ENCODE measurements around the gene WDR62. TPM values are rescaled to one million over a fixed set of nuclear protein-coding genes. Genes with fewer than 3 reads are reported as not detected.

Gene WDR62
- total RNA-seq, 1 experiment from 2014 or later, result 51.4 TPM

- DNase-seq (ENCODE audit: low read depth, low spot score), result no peak
- no peak for TF ChIP-seq SIN3A (IDR thresholded peaks at IDR 0.05; ENCODE audit: borderline replicate concordance, insufficient read depth, low read depth, low read length)
- TF ChIP-seq POLR2AphosphoS5 (IDR thresholded peaks at IDR 0.05; ENCODE audit: low read depth, low read length), result no peak
- TF ChIP-seq TCF7L2 (IDR thresholded peaks at IDR 0.05; ENCODE audit: low read depth, low read length), result no peak
- TF ChIP-seq REST (IDR thresholded peaks at IDR 0.05; ENCODE audit: insufficient read depth in 1 of 2, low read depth in 2 of 2, low read length in 1 of 2), result no peak
- TF ChIP-seq, protein P1, sequence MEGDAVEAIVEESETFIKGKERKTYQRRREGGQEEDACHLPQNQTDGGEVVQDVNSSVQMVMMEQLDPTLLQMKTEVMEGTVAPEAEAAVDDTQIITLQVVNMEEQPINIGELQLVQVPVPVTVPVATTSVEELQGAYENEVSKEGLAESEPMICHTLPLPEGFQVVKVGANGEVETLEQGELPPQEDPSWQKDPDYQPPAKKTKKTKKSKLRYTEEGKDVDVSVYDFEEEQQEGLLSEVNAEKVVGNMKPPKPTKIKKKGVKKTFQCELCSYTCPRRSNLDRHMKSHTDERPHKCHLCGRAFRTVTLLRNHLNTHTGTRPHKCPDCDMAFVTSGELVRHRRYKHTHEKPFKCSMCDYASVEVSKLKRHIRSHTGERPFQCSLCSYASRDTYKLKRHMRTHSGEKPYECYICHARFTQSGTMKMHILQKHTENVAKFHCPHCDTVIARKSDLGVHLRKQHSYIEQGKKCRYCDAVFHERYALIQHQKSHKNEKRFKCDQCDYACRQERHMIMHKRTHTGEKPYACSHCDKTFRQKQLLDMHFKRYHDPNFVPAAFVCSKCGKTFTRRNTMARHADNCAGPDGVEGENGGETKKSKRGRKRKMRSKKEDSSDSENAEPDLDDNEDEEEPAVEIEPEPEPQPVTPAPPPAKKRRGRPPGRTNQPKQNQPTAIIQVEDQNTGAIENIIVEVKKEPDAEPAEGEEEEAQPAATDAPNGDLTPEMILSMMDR (IDR thresholded peaks at IDR 0.05), result no peak
- no peaks in the 10 kb centered on the region for H3K36me3 ChIP-seq (ENCODE audit: control insufficient read depth, insufficient read depth, low read length)
- ATAC-seq, result no peak
- H3K27me3 ChIP-seq (ENCODE audit: control insufficient read depth, insufficient read depth, low read length), result no peaks in the 10 kb centered on the region
- BruUV-seq (replicated peaks), result no TSS peak
- no peak overlapping the region for H3K27ac ChIP-seq (ENCODE audit: low read length)
- ChIA-PET POLR2A (interaction anchor here (0.6 kb wide), 2 partner anchors 12 to 199 kb away, joined by 4 to 9 read pairs; no protein-coding TSS in a partner anchor), CTCF (no interaction called here)
- in situ Hi-C loops (cut with HindIII; ENCODE audit: low pct_unique_long_range_greater_than_20kb, low sequenced_read_pairs) (no loop called here), intact Hi-C loops (cut with micrococcal nuclease; ENCODE audit: unreplicated experiment) (no loop called here)
- H3K4me3 ChIP-seq (ENCODE audit: low read depth in 2 of 2, low read length in 2 of 2), result no peak overlapping the region
- peaks cover 9% of the 10 kb centered on the region for H3K4me1 ChIP-seq (ENCODE audit: control insufficient read depth, insufficient read depth, low read length)
- no peaks in the 10 kb centered on the region for H3K9me3 ChIP-seq (ENCODE audit: control insufficient read depth, insufficient read depth, low read depth, low read length)
Measured at GRCh38 chr19:36019061-36019670, 35.5 kb upstream of the WDR62 start.

DNA sequence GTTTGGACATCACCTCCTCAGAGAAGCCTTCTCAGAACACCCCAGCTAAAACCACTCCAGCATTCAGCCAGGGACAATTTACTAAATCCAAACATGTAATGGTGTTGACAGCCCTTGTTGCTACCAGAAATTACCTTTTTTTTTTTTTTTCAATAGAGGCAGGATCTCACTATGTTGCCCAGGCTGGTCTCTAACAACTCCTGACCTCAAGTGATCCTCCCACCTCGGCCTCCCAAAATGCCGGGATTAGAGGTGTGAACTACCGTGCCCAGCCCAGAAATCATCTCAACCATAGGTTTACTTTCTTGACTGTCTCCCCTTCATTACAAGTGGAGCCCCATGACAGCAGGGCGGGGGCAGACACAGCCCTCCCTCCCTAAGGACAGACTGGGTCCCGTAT, 31.3 kb upstream of the WDR62 start:
- Histone ChIP-seq H3K27ac (ENCODE audit: low read length) (no peak overlapping the region), H3K36me3 (ENCODE audit: control insufficient read depth, insufficient read depth, low read length) (no peaks in the 10 kb centered on the region), H3K4me3 (ENCODE audit: low read depth in 2 of 2, low read length in 2 of 2) (no peak overlapping the region), H3K27me3 (ENCODE audit: control insufficient read depth, insufficient read depth, low read length) (no peaks in the 10 kb centered on the region), H3K9me3 (ENCODE audit: control insufficient read depth, insufficient read depth, low read depth, low read length) (no peaks in the 10 kb centered on the region), H3K4me1 (ENCODE audit: control insufficient read depth, insufficient read depth, low read length) (no peaks in the 10 kb centered on the region)
- CTCF ChIA-PET, result no interaction called here
- TF ChIP-seq REST (IDR thresholded peaks at IDR 0.05; ENCODE audit: insufficient read depth in 1 of 2, low read depth in 2 of 2, low read length in 1 of 2) (no peak), POLR2AphosphoS5 (IDR thresholded peaks at IDR 0.05; ENCODE audit: low read depth, low read length) (no peak), TCF7L2 (IDR thresholded peaks at IDR 0.05; ENCODE audit: low read depth, low read length) (no peak)
- TF ChIP-seq, protein P1 (IDR thresholded peaks at IDR 0.05), result no peak
- intact Hi-C loops (cut with micrococcal nuclease; ENCODE audit: unreplicated experiment) (no loop called here), in situ Hi-C loops (cut with HindIII; ENCODE audit: low pct_unique_long_range_greater_than_20kb, low sequenced_read_pairs) (no loop called here)
- no TSS peak for BruUV-seq (replicated peaks)
- POLR2A ChIA-PET, result no interaction called here
- ATAC-seq (no peak), DNase-seq (ENCODE audit: low read depth, low spot score) (no peak)
